Effector CD8-positive, alpha-beta T cell (primary cell): ENCODE data around the gene HTR3D.
"Not testable (repeated sequence)": the region's sequence is repeated elsewhere in the genome, so short reads cannot be mapped to it uniquely, and the experiment has no call there.

Experiments
- DNase-seq: peaks from one replicate; lab custom pipeline; 2025; lab: John Stamatoyannopoulos, UW
- total RNA-seq, 4 experiments: gene quantifications; one replicate each; lab custom pipeline; 2026; lab: John Stamatoyannopoulos, UW

Gene HTR3D
- 0 reads per million in 4 experiments for total RNA-seq

GRCh38 chr3:184031187-184031792 is at the start of gene HTR3D:
TSS of gene HTR3D (plus strand) at chr3:184031742. CDS start at chr3:184031742, 0 bp downstream.
- no peak for DNase-seq

GRCh38 chr3:183981990-183982644 is 49.4 kb upstream of the HTR3D start:
- DNase-seq, result no peak

GRCh38 chr3:183984127-183984740 is 47.3 kb upstream of the HTR3D start:
- DNase-seq, result no peak

- no peak for DNase-seq
These were observed 46.5 kb upstream of the HTR3D start for GRCh38 chr3:183984749-183985729.

GRCh38 chr3:183987000-183987600 is 44.4 kb upstream of the HTR3D start:
- no peak for DNase-seq

GRCh38 chr3:183988216-183988790 is 43.2 kb upstream of the HTR3D start:
- no peak for DNase-seq

- no peak for DNase-seq
These were observed 40.1 kb upstream of the HTR3D start for GRCh38 chr3:183991403-183991802.

GRCh38 chr3:184001761-184002160 is 29.8 kb upstream of the HTR3D start:
- DNase-seq, result no peak

GRCh38 chr3:184002469-184002868 is 29.1 kb upstream of the HTR3D start:
- no peak for DNase-seq

- DNase-seq, result no peak
These were observed 28.2 kb upstream of the HTR3D start for GRCh38 chr3:184003187-184003967.

GRCh38 chr3:184004476-184004875 is 27.1 kb upstream of the HTR3D start:
- DNase-seq, result no peak

- no peak for DNase-seq
These were observed 25.5 kb upstream of the HTR3D start for GRCh38 chr3:184005941-184006507.

- not testable (repeated sequence) for DNase-seq
These were observed 24.3 kb upstream of the HTR3D start for GRCh38 chr3:184007143-184007813.

- no peak for DNase-seq
These were observed 23.4 kb upstream of the HTR3D start for GRCh38 chr3:184008161-184008560.

GRCh38 chr3:184011230-184011876 is 20.2 kb upstream of the HTR3D start:
- no peak for DNase-seq

- DNase-seq, result no peak
These were observed 19.3 kb upstream of the HTR3D start for GRCh38 chr3:184011937-184012889.

GRCh38 chr3:184015381-184016019 is 16.0 kb upstream of the HTR3D start:
- no peak for DNase-seq
